Motor neuron (in vitro differentiated cells): Measurements from ENCODE around the gene INPP5K. TPM values are rescaled to one million over a fixed set of nuclear protein-coding genes. Genes with fewer than 3 reads are reported as not detected.

Source experiments
- ATAC-seq, 8 experiments: fragments of 200-7000 bp; cut with Tn5 transposase; replicated peaks in 6 of 8; 2 replicates each; pipeline ENCODE4 v1.8.0; 2021; ENCODE audit warnings: mild to moderate bottlenecking in 8 of 8, moderate library complexity in 8 of 8
- H3K27ac ChIP-seq, 2 donors: fragments of 250-450 bp; sonication (Bioruptor Pico); 2 replicates each; pipeline ENCODE4 v1.9.0; 2021; ENCODE audit warnings: antibody characterized with exemption in 2 of 2, mild to moderate bottlenecking in 2 of 2, moderate library complexity in 1 of 2
- H3K4me1 ChIP-seq, 2 donors: fragments of 250-450 bp; sonication (Bioruptor Pico); replicated peaks in 1 of 2; 2 replicates each; pipeline ENCODE4 v1.6.1; 2021; ENCODE audit warnings: antibody characterized with exemption in 2 of 2, mild to moderate bottlenecking in 2 of 2, moderate library complexity in 1 of 2
- H3K4me3 ChIP-seq, 5 donors: fragments of 250-450 bp; sonication (Bioruptor Pico); 2 replicates each; pipeline ENCODE4 v1.9.0; 2021; ENCODE audit warnings: antibody characterized with exemption in 5 of 5, mild to moderate bottlenecking in 5 of 5, moderate library complexity in 4 of 5
- WGBS, 10 experiments: fragments of 450-650 bp; shearing (Covaris generic); methylation state at CpG; one replicate each; pipeline ENCODE4 v1.0.0; 2022; 5-methylcytosine and 5-hydroxymethylcytosine counted together
- in situ Hi-C, 9 experiments: fragments of 400-800 bp; cut with MboI; loops; one replicate each; pipeline ENCODE4 v1.15.0; 2021; ENCODE audit warnings: low sequenced_read_pairs in 9 of 9, low pct_unique_long_range_greater_than_20kb in 2 of 9; ENCODE audit not compliant: unreplicated experiment in 9 of 9
- total RNA-seq, 8 experiments: library from RNA; unstranded; fragments of 300-600 nt; gene quantifications; 2 replicates each; pipeline versions ENCODE4 v1.2.3 to v1.2.4, GENCODE V29; 2022

The INPP5K gene
- total RNA-seq, 8 experiments from 2014 or later: 10.3 to 28.6 (median 16.2) TPM

DNA sequence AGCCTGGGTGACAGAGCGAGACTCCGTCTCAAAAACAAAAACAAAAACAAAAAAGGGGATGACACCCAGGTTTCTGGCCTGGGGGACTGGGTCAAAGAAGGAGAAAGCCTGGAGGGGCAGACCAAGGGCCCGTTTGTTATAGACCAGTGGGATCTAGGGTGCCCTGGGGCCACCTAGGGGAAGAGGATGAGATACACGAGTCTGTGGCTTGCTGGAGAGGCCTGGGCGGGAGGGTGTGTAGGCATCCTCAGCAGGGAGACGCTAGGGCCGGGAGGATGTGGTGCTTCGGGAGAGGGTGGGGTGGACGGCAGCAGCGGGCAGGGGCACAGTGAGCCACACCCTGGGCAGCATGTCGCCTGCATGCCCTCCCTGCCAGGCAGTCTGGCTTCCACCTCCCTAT, 43.2 kb downstream of the INPP5K start:
- peak in 6 of 8 experiments; percentile 16 to 77 (median 50) for ATAC-seq
- Histone ChIP-seq H3K4me1 (peaks cover 3 to 8% of the 10 kb centered on the region in 2 donors), H3K27ac (no peak overlapping the region), H3K4me3 (no peak overlapping the region)
- in situ Hi-C loops: no loop called here
- 0 to 100% (median 85%) methylated on average over 1 to 4 of the region's 11 CpGs; no CpG with 5 or more reads in 7 of the 10 experiments for whole genome bisulfite sequencing, 10 experiments

DNA sequence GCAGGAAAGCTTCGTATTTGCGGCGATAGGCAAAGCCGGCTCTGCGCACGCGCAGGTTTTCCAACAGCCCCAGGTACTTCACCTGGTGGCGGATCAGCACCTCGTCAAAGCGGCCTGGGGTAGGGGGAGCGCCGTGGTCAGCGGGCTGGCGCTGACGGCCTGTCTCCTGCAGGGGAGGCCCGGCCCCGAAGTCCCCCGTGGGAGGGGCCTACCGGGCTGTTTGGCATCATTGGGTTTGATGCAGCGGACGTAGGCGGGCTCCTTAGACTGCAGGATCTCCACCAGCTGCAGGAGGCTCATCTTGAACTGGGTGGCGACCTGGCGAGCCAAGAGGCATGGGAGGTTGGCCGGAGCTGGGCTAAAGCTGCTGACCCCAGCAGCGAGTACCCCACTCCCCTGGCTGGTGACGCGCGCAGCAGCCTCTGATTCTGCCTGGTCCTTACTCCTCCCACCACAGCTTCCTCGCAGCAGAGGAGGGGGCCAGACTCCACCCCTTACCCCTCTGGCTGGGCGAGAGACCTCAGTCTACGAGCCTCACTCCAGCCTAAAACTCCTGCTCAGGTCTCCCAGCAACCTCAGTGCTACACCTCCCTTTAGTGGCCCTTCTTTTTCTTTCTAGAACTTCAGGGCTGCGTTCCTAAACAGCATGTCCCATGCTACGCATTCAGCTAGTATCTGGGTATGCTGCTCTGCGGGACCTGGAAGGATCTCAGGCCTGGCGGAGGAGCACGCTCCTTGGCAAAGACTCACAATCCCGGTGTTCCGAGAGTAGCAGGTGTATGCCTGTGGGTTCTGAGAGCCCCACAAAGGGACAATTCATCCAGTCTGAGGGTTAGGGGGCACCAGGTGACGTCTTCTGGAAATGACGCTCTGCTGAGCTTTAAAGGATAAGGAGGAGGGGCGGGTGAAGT, 44.2 kb downstream of the INPP5K start:
- H3K4me1 ChIP-seq: peaks cover 6 to 13% of the 10 kb centered on the region in 2 donors
- H3K4me3 ChIP-seq: no peak overlapping the region
- in situ Hi-C loops: no loop called here
- peak in 2 of 8 experiments; percentile 16 to 38 for ATAC-seq
- 65 to 100% (median 93%) methylated on average over 1 to 12 of the region's 42 CpGs; no CpG with 5 or more reads in 3 of the 10 experiments for WGBS, 10 experiments
- no peak overlapping the region for H3K27ac ChIP-seq

DNA sequence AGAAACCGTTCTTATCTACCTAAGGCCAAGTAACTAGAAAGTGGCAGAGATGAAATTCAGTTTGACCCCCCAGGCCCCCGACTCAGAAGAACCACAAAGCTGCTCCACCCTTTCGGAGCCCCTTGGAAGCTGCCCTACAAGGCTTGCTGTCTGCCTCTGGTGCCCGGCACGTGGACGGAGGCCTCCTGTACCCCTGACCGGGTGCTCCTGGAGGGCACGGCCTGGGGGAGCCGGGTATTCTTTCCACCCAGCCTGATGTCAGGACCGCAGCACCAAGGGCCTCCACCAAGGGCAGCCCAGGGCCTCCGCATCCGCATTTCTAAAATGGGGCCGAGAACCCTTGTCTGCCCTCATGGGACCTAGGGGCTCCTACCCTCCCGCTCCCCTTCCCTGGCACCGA, 44.9 kb downstream of the INPP5K start:
- WGBS, 10 experiments: 91 to 100% (median 100%) methylated on average over 1 to 7 of the region's 15 CpGs; no CpG with 5 or more reads in 7 of the 10 experiments
- ATAC-seq: no peak
- Histone ChIP-seq H3K4me3 (no peak overlapping the region), H3K27ac (no peak overlapping the region), H3K4me1 (peaks cover 6 to 13% of the 10 kb centered on the region in 2 donors)
- in situ Hi-C loops: no loop called here

DNA sequence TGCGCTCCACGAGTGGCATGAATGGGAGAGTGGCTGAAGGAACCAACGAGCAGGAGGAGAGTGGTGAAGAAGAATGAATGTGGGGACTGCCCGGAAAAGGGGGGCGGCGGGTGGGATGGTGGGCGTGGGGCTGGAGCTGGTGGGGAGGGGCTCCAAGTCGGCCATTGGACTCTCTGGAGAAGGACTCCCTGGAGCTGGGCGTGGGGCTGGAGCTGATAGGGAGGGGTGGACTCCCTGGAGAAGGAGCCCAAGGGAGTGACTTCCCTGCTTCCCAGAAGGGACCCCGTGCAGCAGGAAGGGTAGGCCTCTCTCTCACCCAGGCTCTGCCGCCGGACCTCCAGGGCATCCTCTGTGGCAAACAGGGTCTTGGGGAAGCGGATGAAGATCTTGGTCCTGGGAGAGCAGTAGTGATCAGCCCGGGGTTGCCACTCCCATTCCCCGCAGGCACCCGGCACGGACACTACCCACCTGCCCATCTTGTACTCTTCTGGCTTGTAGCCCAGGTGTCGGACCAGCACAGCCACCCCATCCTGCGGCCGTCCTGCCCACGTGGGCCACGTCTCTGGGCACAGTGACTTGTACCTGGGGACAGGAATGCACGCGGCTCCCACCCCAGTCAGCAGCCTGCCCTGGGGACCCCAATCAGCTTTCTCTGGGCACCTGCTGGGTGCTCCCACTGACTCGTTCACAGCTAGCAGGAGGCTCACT, 45.5 kb downstream of the INPP5K start:
- Histone ChIP-seq H3K4me3 (no peak overlapping the region), H3K4me1 (peaks cover 6 to 13% of the 10 kb centered on the region in 2 donors), H3K27ac (no peak overlapping the region)
- in situ Hi-C loops: no loop called here
- ATAC-seq: no peak
- 87 to 100% methylated on average over 1 to 6 of the region's 25 CpGs; no CpG with 5 or more reads in 8 of the 10 experiments for WGBS, 10 experiments

DNA sequence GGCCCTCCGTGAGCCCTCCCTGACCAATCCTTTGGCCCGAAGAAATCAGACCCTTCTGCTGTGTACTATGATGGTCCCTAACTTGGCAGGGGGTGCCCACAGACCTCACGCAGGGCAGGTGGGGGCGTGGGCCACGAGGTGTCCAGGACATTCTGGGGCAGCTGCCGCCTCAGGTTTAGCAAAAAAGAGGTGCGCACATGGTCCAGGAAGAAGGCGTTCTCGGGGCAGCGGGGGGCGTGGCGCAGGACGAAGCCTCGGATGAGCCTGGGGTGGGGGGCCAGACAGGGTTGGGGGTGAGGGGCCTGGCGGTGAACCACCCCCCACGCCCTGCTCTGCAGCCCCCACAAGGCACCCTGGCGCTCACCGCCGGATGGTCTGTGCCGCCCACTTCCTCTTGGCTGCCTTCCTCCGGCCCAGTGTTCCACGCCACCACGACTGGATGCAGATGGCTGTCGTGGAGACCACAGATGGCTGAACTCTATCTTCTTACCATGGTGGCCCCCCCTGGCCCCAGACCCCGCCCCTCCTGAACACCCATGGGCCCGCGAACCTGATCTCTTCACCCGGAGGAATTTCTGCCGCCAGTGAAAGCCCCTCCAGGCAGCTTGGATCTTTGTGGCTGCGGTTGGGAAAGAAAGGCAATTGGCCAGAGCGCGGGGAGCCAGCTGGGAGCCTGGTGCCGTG, 46.2 kb downstream of the INPP5K start:
- Histone ChIP-seq H3K27ac (no peak overlapping the region), H3K4me1 (peaks cover 6 to 13% of the 10 kb centered on the region in 2 donors), H3K4me3 (no peak overlapping the region)
- 17 to 100% (median 83%) methylated on average over 1 of the region's 33 CpGs; no CpG with 5 or more reads in 7 of the 10 experiments for WGBS, 10 experiments
- in situ Hi-C loops: no loop called here
- no peak for ATAC-seq

DNA sequence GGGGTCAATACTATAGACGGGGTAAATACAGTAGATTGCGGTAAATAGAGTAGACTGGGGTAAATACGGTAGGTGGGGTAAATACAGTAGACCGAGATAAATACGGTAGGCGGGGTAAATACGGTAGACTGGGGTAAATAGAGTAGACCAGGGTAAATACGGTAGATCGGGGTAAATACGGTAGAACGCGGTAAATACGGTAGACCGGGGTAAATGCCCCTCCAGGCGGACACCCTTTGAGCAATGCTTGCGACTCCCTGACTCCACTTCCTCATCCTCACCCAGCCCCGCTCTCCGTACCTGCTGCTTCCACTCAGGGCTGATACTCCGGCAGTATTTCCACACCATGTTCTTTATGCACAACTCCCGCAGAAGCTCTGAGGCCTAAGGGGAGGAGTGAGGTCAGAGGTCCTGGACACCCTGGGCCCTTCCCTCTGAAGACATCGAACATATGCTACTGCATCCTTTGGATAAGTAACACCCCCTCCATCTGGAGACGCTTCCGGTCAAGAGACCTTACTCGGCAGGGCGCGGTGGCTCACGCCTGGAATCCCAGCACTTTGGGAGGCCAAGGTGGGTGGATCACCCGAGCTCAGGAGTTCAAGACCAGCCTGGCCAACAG, 47.1 kb downstream of the INPP5K start:
- no peak overlapping the region for H3K4me3 ChIP-seq
- 39 to 94% (median 84%) methylated on average over 9 to 20 of the region's 28 CpGs; no CpG with 5 or more reads in 1 of the 10 experiments for WGBS, 10 experiments
- no peak overlapping the region for H3K27ac ChIP-seq
- no peak for ATAC-seq
- in situ Hi-C loops: no loop called here
- peaks cover 6 to 13% of the 10 kb centered on the region in 2 donors for H3K4me1 ChIP-seq

DNA sequence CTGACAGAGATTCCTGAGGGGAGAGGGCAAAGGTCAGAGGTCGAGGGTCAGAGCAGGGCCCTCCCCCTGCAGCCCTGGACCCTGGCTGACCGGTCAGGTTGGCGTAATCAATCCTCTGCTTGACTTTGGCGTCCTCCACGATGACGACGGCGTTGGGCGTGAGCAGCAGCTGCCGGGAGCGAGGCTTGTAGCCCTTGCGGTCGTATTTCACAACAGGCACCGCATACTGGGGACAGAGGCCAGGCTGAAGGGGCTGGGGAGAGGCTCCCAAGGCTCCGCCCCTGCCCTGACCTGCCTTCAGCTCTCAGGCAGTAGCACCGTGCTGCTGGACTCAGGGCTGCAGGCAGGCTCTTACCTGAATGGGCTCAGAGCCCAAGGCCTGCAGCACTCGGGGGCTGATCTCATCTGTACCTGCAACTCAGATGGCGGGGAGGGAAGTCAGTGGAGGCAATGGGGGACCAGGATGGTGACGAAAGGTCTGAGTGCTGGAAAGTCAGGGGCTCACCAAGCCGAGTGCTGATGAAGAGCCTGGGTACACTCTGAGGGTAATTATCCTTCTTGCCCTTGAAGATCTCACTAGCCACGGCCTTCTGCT, 48.4 kb downstream of the INPP5K start:
- ATAC-seq: peak in 6 of 8 experiments; percentile 22 to 67 (median 37)

DNA sequence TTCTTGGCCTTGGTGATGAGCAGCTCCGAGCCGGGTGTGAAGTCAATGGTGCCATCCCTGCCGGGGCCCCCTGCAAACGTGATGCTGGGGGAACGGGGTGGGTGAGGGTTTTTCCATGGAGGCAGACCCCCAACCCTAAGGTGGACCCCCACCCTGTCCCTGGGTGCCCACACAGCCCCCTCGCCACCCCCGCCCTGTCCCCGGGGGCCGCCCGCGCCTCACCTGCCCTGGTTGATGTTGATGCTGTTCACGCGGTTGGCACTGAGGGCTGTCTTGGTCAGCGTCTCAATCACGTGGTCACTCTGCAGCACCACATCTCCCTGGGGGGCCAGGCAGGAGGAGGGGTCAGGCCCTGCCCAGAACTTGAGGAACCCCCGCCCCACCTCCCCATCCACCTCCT, 49.2 kb downstream of the INPP5K start:
- Histone ChIP-seq H3K27ac (no peak overlapping the region), H3K4me3 (no peak overlapping the region), H3K4me1 (peaks cover 6 to 11% of the 10 kb centered on the region in 2 donors)
- in situ Hi-C loops: no loop called here
- no peak for ATAC-seq
- 100% methylated on average over 2 to 4 of the region's 16 CpGs; no CpG with 5 or more reads in 8 of the 10 experiments for WGBS, 10 experiments

More for the DNA sequence above, 48.4 kb downstream of the INPP5K start:
- peak overlapping the region in 1 of 2 donors; percentile 70 for H3K27ac ChIP-seq
- peaks cover 6 to 13% of the 10 kb centered on the region in 2 donors for H3K4me1 ChIP-seq
- in situ Hi-C loops: no loop called here
- H3K4me3 ChIP-seq: no peak overlapping the region
- WGBS, 10 experiments: 40 to 85% (median 77%) methylated on average over 1 to 7 of the region's 21 CpGs; no CpG with 5 or more reads in 6 of the 10 experiments

DNA sequence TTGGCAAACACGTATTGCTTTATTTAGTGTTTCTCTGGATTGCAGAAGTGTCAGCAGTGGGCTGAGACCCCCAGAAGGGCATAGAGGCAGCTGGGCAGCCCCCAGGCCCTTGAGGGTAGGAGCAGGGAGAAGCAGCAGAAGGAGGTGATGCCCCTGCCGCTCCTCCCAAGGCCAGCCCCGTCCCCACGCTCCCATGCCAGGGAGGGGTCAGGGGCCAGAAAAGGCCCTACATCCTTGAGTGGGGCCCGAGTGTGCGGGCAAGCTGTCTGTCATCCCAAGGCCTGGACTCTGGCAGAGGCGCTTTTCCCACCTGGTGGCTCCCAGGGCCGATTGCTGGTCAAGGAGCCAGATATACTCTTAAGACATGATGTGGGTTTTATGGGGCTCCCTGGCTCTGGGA, 52.2 kb downstream of the INPP5K start:
- Histone ChIP-seq H3K4me3 (no peak overlapping the region), H3K4me1 (peaks cover 6 to 10% of the 10 kb centered on the region in 2 donors), H3K27ac (no peak overlapping the region)
- in situ Hi-C loops: no loop called here
- ATAC-seq: no peak
- WGBS, 10 experiments: 80 to 100% methylated on average over 1 of the region's 8 CpGs; no CpG with 5 or more reads in 8 of the 10 experiments

DNA sequence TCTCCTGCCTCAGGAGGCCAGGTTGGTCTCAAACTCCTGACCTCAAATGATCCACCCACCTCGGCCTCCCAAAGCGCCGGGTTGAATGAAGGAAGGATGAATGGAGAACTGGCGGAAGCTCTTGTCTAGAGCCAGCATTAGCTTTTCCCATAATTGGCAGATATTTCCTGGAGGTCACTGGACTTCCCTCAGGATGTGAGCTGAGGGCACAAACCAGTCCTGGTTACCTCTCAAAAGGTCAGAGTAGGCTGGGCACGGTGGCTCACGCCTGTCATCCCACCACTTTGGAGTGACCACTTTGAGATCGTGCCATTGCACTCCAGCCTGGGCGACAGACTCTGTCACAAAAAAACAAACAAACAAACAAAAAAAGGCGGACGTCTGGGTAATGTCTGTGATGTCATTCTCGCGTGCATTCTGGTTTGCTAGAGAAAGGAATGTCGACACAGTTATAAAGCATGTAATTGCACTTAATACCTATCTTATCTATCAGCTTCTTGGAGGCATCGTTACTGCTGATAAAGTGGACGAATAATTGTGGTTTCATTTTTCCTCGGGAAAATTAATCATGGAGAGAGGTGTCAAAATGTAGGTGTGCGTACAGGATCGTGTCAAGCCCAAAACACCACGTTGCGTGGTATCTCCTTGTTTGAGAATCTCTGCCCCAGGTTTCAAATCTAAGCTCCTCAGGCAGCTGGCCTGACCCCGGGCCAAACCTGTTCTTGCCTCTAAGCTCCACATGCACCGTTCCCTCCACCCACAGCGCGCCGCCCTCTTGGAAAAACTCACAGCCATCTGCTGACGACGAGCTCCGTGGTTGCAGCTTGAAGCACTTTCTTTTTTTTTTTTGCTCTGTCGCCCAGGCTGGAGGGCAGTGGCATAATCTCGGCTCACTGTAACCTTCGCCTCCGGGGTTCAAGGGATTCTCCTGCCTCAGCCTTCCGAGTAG, 54.0 kb downstream of the INPP5K start:
- Histone ChIP-seq H3K4me1 (no peaks in the 10 kb centered on the region), H3K4me3 (no peak overlapping the region), H3K27ac (no peak overlapping the region)
- ATAC-seq: no peak
- in situ Hi-C loops: no loop called here
- WGBS, 10 experiments: 77 to 100% (median 89%) methylated on average over 1 to 21 of the region's 33 CpGs

DNA sequence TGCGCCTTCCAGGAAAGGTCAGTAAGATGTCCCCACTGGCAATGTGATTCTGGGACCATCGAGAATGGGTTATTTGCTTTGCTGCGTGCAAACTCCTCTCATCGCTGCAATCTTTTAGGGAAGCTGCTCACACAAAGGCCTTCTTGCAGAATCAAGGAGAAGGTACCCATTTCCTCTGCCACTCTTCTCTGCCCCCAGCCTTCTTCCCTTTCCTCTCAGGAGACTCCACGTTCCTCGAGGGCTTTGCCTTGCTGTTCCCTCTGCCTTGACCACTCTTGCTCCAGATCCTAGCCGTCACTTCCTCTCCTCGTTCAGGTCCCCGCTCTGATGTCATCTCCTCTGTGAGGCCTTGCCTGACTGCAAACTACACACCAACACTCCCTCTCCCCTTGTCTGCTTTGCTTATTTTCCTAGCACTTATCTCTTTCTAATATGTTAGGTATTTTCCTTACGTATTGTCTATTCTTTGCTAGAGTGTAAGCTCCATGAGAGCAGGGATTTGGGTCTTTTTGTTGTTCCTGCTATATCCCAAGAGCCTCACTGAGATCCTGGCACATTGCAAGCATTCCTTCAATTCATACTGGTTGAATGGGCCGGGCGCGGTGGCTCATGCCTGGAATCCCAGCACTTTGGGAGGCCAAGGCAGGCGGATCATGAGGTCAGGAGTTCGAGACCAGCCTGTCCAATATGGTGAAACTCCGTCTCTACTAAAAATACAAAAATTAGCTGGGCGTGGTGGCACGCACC, 55.0 kb downstream of the INPP5K start:
- no peak for ATAC-seq
- Histone ChIP-seq H3K27ac (no peak overlapping the region), H3K4me1 (no peaks in the 10 kb centered on the region), H3K4me3 (no peak overlapping the region)
- in situ Hi-C loops: no loop called here
- 75 to 100% (median 92%) methylated on average over 1 to 12 of the region's 18 CpGs; no CpG with 5 or more reads in 1 of the 10 experiments for WGBS, 10 experiments
